ENCODE measurements around the gene FGGY.

FGGY gene

DNA sequence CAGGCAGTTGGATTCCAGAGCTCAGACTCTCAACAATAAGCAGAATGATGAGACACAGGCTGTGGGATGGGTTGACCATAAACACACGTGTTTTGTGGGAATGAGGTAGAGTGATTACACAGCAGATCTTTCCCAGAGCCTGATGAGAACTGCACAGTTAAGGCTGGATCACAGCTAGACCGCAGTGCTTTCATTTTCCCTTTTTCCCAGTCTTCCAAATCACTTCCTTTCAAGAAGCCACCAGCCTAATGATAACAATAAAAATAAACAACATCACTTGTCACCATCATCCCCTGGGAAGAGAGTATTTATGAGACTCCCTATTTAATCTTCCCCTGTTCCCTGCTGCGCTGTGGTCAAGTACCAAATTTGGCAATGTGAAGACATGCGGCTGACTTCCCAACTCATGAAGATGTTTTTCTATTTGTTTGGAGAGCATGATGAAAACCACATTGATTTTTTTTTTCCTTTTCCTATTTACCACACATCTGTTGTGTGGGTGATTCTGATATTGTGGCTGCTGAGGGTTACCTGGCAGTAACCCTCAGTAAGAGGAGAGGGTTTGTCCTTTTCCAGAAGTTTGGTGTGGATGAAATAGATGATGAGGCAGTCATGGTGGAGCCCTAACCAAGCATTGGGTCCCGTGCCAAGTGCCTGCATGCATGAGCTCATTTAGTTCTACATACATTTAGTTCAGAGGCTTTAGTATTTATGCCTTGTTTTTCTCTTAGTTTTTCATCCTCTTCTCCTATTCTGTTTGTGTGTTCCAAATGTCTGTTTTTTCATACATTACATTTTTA is 268.9 kb downstream of the FGGY start:
- in situ Hi-C loops (cut with MboI; ENCODE audit: low sequenced_read_pairs, unreplicated experiment), result no loop called here

GRCh38 chr1:59568158-59568935 is 271.5 kb downstream of the FGGY start:
- no peak for DNase-seq (ENCODE audit: low spot score)
- TF ChIP-seq CTCF (IDR thresholded peaks at IDR 0.05; ENCODE audit: borderline replicate concordance, control extremely low read depth, extremely low read depth, insufficient read depth, missing control alignments), result no peak
- in situ Hi-C loops (cut with MboI; ENCODE audit: low sequenced_read_pairs, unreplicated experiment), result no loop called here

More for the DNA sequence above, 268.9 kb downstream of the FGGY start:
- no peak for TF ChIP-seq CTCF (IDR thresholded peaks at IDR 0.05; ENCODE audit: borderline replicate concordance, control extremely low read depth, extremely low read depth, insufficient read depth, missing control alignments)
- no peak for DNase-seq (ENCODE audit: low spot score)

DNA sequence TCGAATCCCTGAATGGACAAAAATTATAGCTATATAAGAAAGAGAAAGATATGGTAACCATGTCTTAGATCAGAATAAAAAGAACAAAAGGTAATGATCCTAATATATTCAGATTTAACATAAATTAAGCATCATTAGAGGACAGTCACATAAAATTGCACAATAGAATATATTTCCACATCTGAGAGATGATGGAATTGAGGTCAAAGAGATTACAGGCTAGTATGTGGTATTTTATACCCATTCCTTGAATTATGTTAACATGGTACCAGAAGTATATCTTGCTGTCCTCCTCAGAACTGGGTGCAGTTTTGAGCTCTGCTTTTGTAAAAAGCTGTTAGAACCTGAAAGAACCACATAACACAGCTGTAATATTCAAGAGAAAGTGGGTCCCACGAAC is 272.3 kb downstream of the FGGY start:
- in situ Hi-C loops (cut with MboI; ENCODE audit: low sequenced_read_pairs, unreplicated experiment), result no loop called here
- no peak for TF ChIP-seq CTCF (IDR thresholded peaks at IDR 0.05; ENCODE audit: borderline replicate concordance, control extremely low read depth, extremely low read depth, insufficient read depth, missing control alignments)
- DNase-seq (ENCODE audit: low spot score), result no peak

DNA sequence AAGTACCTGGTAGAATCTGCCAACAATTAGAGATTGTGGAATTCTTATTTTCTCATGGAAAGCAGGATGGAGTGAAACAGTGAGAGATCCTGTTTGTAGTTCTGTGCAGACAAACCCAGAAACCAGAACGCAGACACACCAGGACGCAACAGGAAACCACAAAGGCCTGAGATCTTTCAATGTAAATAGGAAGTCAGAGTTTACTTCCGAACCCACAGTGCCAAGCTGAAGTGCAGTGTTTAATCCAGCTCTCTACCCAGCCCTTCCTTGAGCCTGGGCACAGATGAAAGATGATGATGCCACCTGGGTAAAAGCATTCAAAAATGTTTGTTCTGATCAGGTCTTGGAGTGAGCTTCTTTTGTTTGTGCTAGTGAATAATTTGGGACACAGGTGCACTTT is 273.6 kb downstream of the FGGY start:
- DNase-seq (ENCODE audit: low spot score), result no peak
- TF ChIP-seq CTCF (IDR thresholded peaks at IDR 0.05; ENCODE audit: borderline replicate concordance, control extremely low read depth, extremely low read depth, insufficient read depth, missing control alignments), result no peak
- in situ Hi-C loops (cut with MboI; ENCODE audit: low sequenced_read_pairs, unreplicated experiment), result no loop called here

GRCh38 chr1:59574085-59574484 is 277.2 kb downstream of the FGGY start:
- in situ Hi-C loops (cut with MboI; ENCODE audit: low sequenced_read_pairs, unreplicated experiment), result no loop called here
- no peak for TF ChIP-seq CTCF (IDR thresholded peaks at IDR 0.05; ENCODE audit: borderline replicate concordance, control extremely low read depth, extremely low read depth, insufficient read depth, missing control alignments)
- no peak for DNase-seq (ENCODE audit: low spot score)

DNA sequence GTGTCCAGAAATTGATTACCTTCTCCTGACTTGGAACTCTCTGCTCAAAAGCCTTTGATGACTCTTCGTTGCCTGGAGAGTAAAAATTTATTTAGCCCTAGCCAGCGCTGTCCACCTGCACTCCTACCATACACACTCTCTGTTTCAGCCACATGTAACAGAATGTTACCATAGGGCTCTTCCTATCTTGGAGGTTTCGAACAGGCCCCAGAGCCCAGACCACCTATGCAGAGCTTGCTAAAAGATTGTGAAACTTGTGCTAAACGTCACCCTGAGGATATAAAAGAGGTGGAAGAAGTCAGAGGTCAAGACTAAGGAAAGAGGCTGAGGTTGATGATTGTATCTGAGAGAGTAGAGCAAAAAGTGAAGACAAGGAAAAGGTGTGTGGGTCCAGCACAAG is 280.9 kb downstream of the FGGY start:
- in situ Hi-C loops (cut with MboI; ENCODE audit: low sequenced_read_pairs, unreplicated experiment), result no loop called here
- no peak for TF ChIP-seq CTCF (IDR thresholded peaks at IDR 0.05; ENCODE audit: borderline replicate concordance, control extremely low read depth, extremely low read depth, insufficient read depth, missing control alignments)
- DNase-seq (ENCODE audit: low spot score), result no peak

All from GM13976 (cell line).